ENCODE data around the gene MAGI2.

- no peak for TF ChIP-seq EZH2phosphoT487 (IDR thresholded peaks at IDR 0.05; ENCODE audit: borderline replicate concordance, low read depth, low read length)
- TF ChIP-seq CTCF (conservative IDR thresholded peaks at IDR 0.05; ENCODE audit: low read length), result no peak
Observed at GRCh38 chr7:79064187-79064823, 389.2 kb downstream of the MAGI2 start.
